Measurements from ENCODE around the gene PACRG.

GRCh38 chr6:162798546-162799266 lies 70.9 kb downstream of the PACRG start:
- TF ChIP-seq CTCF (IDR thresholded peaks at IDR 0.05) (no peak), EP300 (IDR thresholded peaks at IDR 0.05) (no peak)

All from ovary (tissue), 3 donors.